HG02623 (cell line): ENCODE data around the gene PYCARD.
"Not testable (repeated sequence)": the region's sequence is repeated elsewhere in the genome, so short reads cannot be mapped to it uniquely, and the experiment has no call there.

Experiments used
- ATAC-seq: cut with Tn5 transposase; IDR thresholded peaks from one replicate; pipeline ENCODE4 v1.9.1; 2021; ENCODE audit warnings: moderate library complexity; ENCODE audit not compliant: unreplicated experiment

Gene PYCARD

DNA sequence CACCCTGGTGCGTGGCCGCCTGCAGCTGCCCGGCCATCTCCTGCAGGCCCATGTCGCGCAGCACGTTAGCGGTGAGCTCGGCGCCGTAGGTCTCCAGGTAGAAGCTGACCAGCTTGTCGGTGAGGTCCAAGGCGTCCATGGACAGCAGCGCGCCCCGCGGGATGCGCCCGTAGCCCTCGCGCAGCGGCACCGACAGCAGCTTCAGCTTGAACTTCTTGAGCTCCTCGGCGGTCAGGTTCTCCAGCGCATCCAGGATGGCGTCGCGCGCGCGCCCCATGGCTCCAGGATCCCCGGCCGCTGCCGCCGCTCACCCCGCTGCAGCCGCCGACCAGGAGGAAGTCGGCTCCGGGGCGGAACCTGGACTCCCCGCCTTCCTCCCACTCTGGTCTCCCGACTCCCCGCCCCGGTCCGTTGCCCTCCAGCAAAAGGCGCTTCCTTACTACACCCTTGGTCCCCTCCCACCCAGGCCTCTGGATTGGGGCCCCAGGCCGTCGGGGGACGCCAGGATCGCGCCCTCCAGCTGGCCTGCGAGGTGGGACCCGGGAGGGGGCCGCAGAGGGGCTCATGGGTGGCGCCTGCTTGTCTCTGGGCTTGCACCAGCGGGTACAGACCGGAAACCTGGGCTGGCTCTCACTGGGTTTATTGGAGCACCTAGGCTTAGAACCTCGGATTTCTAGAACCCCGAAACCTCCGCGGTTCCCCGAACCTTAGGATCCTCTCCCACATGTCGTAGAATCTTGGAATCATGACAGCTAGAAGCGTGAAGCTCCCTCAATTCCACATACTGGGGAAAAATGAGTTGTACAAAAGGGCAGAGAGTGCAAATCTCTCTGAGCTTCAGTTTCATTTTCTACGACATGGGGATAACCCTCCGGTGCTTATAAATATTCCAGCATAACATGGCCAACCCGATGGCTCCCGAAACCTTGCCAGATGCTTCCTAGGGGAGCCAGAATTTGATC is at the start of gene PYCARD:
Gene PYCARD (minus strand): TSS at position 347 of the 962 bp plus-strand sequence. CDS start 70 bp downstream, at position 277.
- peak; percentile 32 for ATAC-seq

DNA sequence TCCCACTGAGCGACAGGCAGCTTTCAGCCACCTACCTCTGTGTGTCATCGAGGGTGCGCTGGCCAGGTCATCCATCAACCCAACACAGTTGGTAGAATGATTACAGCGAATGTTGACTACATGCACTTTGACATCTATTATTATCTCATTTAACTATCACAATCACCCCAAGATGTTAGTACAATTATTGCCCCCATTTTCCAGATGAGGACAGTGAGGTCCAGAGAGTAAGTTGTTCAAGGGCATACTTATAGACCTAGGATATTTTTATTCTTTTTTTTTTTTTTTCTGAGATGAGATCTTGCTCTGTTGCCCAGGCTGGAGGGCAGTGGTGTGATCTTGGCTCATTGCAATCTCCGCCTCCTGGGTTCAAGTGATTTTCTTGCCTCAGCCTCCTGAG is 48.9 kb upstream of the PYCARD start:
- ATAC-seq, result no peak

DNA sequence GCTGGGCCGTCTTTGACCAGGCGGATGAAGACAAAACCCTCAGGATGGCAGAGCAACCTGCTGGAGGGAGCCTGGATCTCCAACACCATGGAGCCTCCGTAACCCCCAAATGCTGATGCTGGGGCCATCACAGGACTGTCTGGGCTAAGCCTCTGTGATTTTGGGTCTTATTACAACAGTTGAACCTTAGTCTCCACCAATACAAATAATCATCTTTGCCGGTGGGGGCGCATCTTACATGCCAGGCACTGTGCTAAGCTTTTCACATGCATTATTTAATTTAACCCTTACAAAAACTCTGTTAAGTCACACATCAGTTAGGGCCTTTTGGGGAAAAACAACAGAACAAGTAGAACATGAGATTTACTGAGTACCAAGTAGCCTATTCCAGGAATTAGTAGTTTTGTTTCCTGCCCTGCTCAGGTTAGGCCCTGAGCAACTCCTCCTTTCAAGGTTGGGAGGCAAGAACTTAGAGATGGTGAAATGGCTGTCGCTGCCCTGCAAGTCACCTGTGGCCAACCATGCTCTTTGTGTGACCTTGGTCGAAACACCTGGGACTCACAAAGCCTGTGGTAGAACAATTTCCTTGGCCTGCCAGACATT is 48.3 kb upstream of the PYCARD start:
- no peak for ATAC-seq

GRCh38 chr16:31248344-31248743 is 45.8 kb upstream of the PYCARD start:
- no peak for ATAC-seq

DNA sequence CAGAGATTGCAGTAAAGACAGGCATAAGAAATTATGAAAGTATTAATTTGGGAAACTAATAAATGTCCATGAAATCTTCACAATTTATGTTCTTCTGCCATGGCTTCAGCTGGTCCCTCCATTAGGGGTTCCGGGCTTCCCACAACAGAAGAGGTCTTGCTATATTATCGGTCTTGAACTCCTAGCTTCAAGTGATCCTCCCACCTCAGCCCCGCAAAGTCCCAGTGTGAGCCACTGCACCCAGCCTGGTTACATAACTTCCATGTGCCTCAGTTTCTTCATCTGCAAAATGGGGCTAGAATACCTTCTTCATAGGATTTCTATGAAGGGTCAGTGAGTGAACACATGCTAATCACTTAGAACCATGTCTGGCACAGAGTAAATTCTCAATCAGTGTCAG is 43.7 kb upstream of the PYCARD start:
- no peak for ATAC-seq

- ATAC-seq, result not testable (repeated sequence)
Measured at GRCh38 chr16:31245598-31245997, 43.0 kb upstream of the PYCARD start.

- ATAC-seq, result no peak
Measured at GRCh38 chr16:31243734-31244670, 41.4 kb upstream of the PYCARD start.

GRCh38 chr16:31242206-31242605 is 39.6 kb upstream of the PYCARD start:
- ATAC-seq, result no peak

DNA sequence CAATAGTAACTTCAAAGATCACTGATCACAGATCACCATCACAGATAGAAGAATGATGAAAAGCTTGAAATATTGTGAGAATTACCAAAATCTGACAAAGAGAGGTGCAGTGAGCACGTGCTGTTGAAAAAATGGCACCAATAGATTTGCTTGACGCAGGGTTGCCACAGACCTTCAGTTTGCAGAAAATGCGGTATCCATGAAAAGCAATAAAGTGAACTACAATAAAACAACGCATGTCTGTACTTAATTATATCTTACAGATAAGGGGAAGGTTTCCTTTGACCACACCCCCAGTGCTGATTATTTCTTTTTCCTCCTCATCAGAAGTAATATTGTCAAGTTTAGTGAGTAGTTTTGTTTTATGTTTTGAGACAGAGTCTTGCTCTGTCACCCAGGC is 35.5 kb upstream of the PYCARD start:
- no peak for ATAC-seq

GRCh38 chr16:31229501-31229900 is 26.9 kb upstream of the PYCARD start:
- no peak for ATAC-seq

GRCh38 chr16:31228206-31228605 is 25.6 kb upstream of the PYCARD start:
- no peak for ATAC-seq

DNA sequence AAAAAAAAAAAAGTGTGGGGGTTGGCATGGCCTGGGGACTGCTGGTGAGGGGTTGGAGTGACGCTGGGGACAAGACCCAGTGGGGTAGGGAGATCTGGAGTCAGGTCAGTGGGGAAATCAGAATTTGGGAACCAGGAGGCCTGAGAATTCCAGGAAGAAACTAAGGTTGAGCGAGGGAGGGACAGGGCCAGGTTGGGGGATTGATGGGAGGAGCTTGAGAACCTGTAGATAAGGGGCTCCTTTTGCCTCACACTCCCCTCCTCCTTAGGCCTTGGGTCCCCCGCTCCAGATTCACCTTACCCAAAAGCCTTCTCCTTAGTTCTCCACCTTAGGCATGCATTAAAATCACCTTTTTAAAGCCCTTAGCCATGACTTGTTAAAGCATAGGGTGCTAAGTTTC is 22.6 kb upstream of the PYCARD start:
- ATAC-seq, result no peak

DNA sequence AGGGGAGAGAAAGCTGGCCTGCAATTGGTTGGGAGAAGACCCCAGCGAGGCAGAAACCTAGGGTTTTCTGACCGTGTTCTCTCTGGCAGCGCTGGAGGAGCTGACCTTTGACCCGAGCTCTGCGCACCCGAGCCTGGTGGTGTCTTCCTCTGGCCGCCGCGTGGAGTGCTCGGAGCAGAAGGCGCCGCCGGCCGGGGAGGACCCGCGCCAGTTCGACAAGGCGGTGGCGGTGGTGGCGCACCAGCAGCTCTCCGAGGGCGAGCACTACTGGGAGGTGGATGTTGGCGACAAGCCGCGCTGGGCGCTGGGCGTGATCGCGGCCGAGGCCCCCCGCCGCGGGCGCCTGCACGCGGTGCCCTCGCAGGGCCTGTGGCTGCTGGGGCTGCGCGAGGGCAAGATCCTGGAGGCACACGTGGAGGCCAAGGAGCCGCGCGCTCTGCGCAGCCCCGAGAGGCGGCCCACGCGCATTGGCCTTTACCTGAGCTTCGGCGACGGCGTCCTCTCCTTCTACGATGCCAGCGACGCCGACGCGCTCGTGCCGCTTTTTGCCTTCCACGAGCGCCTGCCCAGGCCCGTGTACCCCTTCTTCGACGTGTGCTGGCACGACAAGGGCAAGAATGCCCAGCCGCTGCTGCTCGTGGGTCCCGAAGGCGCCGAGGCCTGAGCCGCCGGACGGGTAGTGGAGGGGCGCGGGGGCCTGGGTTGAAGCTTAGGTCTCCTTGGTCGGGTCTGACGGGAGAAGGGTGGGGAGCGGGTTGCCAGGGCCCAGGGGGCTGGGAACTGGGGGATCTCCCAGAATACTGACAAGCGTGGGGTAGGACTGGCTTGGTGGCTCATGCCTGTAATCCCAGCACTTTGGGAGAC is 21.8 kb upstream of the PYCARD start:
- ATAC-seq, result no peak

- ATAC-seq, result no peak
Measured at GRCh38 chr16:31223044-31223443, 20.5 kb upstream of the PYCARD start.

GRCh38 chr16:31221357-31222160 is 19.0 kb upstream of the PYCARD start:
- ATAC-seq, result no peak

GRCh38 chr16:31219154-31219741 is 16.7 kb upstream of the PYCARD start:
- ATAC-seq, result no peak

DNA sequence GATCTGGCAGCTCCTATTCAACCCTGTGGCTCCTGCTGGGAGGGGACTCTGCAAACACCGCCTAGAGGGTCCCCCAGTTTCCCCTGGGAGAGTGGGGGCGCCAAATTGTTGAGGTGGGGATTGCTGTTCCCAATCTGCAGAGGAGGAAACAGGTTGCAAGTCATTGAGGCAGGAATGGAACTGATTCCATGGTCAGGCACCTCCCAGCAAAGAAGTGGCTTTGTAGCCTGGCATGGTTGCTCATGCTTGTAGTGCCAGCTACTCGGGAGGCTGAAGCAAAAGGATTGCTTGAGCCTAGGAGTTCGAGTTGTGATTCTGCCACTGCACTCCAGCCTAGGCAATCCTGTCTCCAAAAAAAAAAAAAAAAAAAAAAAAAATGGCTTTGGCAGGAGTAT is 14.6 kb upstream of the PYCARD start:
- ATAC-seq, result no peak

DNA sequence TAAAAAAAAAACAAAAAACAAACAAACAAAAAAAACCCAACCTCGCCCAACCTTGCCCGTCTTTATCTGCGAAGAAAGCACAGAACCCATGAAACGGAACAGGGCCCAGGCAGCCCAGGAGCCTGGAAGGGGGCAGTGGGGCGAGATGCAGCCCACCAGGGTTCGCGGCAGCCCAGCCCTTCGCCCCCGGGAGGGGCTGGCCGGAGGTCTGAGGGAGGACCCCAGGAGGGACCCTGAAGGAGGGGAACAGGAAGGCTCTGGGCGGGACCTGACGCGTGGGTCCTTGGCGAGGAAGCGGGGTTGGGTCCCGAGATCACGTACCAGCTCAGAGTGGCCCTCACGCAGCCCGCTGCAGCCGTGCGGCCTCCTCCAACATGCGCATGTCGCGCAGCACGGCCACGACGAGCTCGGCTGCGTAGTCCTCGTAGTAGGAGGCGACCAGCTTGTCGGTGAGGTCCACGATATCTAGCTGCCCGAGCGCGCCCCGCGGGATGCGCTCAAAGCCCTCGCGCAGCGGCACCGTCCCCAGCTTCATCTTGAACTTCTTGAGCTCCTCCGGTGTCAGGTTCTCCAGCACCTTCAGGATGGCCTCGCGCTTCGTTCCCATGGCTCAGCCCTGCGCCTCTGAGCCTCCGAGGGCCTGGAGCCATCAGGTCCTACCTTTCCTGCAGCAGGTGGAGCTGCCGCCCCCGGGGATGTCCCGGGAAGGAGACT is 14.0 kb upstream of the PYCARD start, which contains the start of gene PYDC1:
Gene PYDC1 (minus strand): TSS at position 714 of the 714 bp plus-strand sequence. CDS start 107 bp downstream, at position 607.
- ATAC-seq, result no peak
